ENCODE measurements around the gene FMC1.

GRCh38 chr7:139292821-139293220 lies 48.3 kb upstream of the FMC1 start:
- TF ChIP-seq GATA2 (IDR thresholded peaks at IDR 0.05; ENCODE audit: low read depth, low read length) (no peak), GATA3 (IDR thresholded peaks at IDR 0.05; ENCODE audit: low read depth, low read length) (no peak)

Measured in SH-SY5Y (cell line).